ENCODE data around the gene SPATA12.

Gene SPATA12

GRCh38 chr3:57019057-57019456 is 41.4 kb upstream of the SPATA12 start:
- FAIRE-seq (no peak), DNase-seq (ENCODE audit: insufficient read length, low spot score) (no peak)
- TF ChIP-seq CTCF (IDR thresholded peaks at IDR 0.05; ENCODE audit: insufficient read depth, missing control alignments): no peak

GRCh38 chr3:57025237-57025636 is 35.2 kb upstream of the SPATA12 start:
- no peak for DNase-seq (ENCODE audit: insufficient read length, low spot score)
- no peak for FAIRE-seq
- TF ChIP-seq CTCF (IDR thresholded peaks at IDR 0.05; ENCODE audit: insufficient read depth, missing control alignments): no peak

- FAIRE-seq: no peak
- no peak for TF ChIP-seq CTCF (IDR thresholded peaks at IDR 0.05; ENCODE audit: insufficient read depth, missing control alignments)
These were observed 33.5 kb upstream of the SPATA12 start for GRCh38 chr3:57026944-57027343.

GRCh38 chr3:57029383-57029782 is 31.1 kb upstream of the SPATA12 start:
- DNase-seq (ENCODE audit: insufficient read length, low spot score) (no peak), FAIRE-seq (no peak)
- no peak for TF ChIP-seq CTCF (IDR thresholded peaks at IDR 0.05; ENCODE audit: insufficient read depth, missing control alignments)

More at GRCh38 chr3:57026944-57027343, 33.5 kb upstream of the SPATA12 start:
- no peak for DNase-seq (ENCODE audit: insufficient read length, low spot score)

- no peak for TF ChIP-seq CTCF (IDR thresholded peaks at IDR 0.05; ENCODE audit: insufficient read depth, missing control alignments)
- FAIRE-seq: no peak
- no peak for DNase-seq (ENCODE audit: insufficient read length, low spot score)
These were observed 30.5 kb upstream of the SPATA12 start for GRCh38 chr3:57029924-57030323.

GRCh38 chr3:57030721-57031120 is 29.7 kb upstream of the SPATA12 start:
- DNase-seq (ENCODE audit: insufficient read length, low spot score) (no peak), FAIRE-seq (no peak)
- TF ChIP-seq CTCF (IDR thresholded peaks at IDR 0.05; ENCODE audit: insufficient read depth, missing control alignments): no peak

- no peak for TF ChIP-seq CTCF (IDR thresholded peaks at IDR 0.05; ENCODE audit: insufficient read depth, missing control alignments)
- FAIRE-seq (no peak), DNase-seq (ENCODE audit: insufficient read length, low spot score) (no peak)
These were observed 28.6 kb upstream of the SPATA12 start for GRCh38 chr3:57031631-57032541.

Data from D721Med (cell line).